ENCODE measurements around the gene ANAPC15. TPM values are rescaled to one million over a fixed set of nuclear protein-coding genes. Genes with fewer than 3 reads are reported as not detected.

Gene ANAPC15
- total RNA-seq, 1 experiment from 2014 or later: 75.4 TPM

GRCh38 chr11:72069200-72069599 lies 43.3 kb downstream of the ANAPC15 start (continued):
- TF ChIP-seq, protein P1, sequence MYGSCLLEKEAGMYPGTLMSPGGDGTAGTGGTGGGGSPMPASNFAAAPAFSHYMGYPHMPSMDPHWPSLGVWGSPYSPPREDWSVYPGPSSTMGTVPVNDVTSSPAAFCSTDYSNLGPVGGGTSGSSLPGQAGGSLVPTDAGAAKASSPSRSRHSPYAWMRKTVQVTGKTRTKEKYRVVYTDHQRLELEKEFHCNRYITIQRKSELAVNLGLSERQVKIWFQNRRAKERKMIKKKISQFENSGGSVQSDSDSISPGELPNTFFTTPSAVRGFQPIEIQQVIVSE (CRISPR knock-in tag; IDR thresholded peaks at IDR 0.05; ENCODE audit: borderline replicate concordance): no peak
- no peak for TF ChIP-seq ZNF121 (CRISPR knock-in tag; IDR thresholded peaks at IDR 0.05)

DNA sequence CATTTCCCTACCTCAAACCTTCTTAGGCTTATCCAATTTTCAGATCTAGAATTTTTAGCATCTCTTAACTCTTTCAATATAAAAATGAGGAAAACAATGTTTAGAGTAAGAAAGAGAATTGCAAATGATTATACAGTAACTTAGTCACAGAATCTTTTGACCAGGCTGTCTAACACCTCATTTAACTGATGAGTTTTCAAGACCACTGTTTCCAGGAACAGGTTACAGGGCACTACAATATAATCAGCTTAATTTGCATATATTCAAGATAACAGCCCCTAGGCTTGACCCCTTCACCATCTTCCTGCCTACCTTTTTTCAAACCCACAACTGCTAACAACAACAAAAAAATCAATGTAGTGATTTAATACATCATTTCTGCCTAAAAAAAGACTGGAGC lies 44.8 kb downstream of the ANAPC15 start:
- H3K4me1 Mint-ChIP-seq: peaks cover 31% of the 10 kb centered on the region
- ATAC-seq (no peak), DNase-seq (ENCODE audit: low spot score) (no peak)
- ChIA-PET POLR2A (interaction anchor here (0.5 kb wide), 1 partner anchor 148 kb away, joined by 3 read pairs; no protein-coding TSS in a partner anchor), CTCF (interaction anchor here (1.0 to 2.0 kb wide), 3 partner anchors 10 to 42 kb away, joined by 3 to 11 read pairs (median 4); no protein-coding TSS in a partner anchor)
- no peaks in the 10 kb centered on the region for H3K9me3 Mint-ChIP-seq
- H3K36me3 Mint-ChIP-seq: peaks cover 8% of the 10 kb centered on the region
- no peak overlapping the region for H3K4me3 Mint-ChIP-seq
- no peaks in the 10 kb centered on the region for H3K27me3 Mint-ChIP-seq (ENCODE audit: low read depth)
- H3K27ac Mint-ChIP-seq: peak overlapping the region; percentile 50
- TF ChIP-seq JUN (CRISPR knock-in tag; IDR thresholded peaks at IDR 0.05): no peak
- TF ChIP-seq, protein P2, sequence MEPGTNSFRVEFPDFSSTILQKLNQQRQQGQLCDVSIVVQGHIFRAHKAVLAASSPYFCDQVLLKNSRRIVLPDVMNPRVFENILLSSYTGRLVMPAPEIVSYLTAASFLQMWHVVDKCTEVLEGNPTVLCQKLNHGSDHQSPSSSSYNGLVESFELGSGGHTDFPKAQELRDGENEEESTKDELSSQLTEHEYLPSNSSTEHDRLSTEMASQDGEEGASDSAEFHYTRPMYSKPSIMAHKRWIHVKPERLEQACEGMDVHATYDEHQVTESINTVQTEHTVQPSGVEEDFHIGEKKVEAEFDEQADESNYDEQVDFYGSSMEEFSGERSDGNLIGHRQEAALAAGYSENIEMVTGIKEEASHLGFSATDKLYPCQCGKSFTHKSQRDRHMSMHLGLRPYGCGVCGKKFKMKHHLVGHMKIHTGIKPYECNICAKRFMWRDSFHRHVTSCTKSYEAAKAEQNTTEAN (CRISPR knock-in tag; IDR thresholded peaks at IDR 0.05): no peak
- TF ChIP-seq EMX1 (CRISPR knock-in tag; IDR thresholded peaks at IDR 0.05): no peak
- TF ChIP-seq GRHL2 (CRISPR knock-in tag; IDR thresholded peaks at IDR 0.05; ENCODE audit: insufficient replicate concordance, severe bottlenecking): no peak
- TF ChIP-seq USF2 (CRISPR knock-in tag; IDR thresholded peaks at IDR 0.05): no peak
- TF ChIP-seq TEAD1 (CRISPR knock-in tag; IDR thresholded peaks at IDR 0.05): no peak
- TF ChIP-seq FOXK1 (CRISPR knock-in tag; IDR thresholded peaks at IDR 0.05): no peak
- no peak for TF ChIP-seq AR (CRISPR knock-in tag; IDR thresholded peaks at IDR 0.05)
- TF ChIP-seq PRRX2 (CRISPR knock-in tag; IDR thresholded peaks at IDR 0.05): no peak
- no peak for TF ChIP-seq HMGA2 (CRISPR knock-in tag; IDR thresholded peaks at IDR 0.05)
- no peak for TF ChIP-seq FOXP1 (CRISPR knock-in tag; IDR thresholded peaks at IDR 0.05; ENCODE audit: borderline replicate concordance)
- no peak for TF ChIP-seq ZNF138 (CRISPR knock-in tag; conservative IDR thresholded peaks at IDR 0.05)
- no peak for TF ChIP-seq ZNF423 (CRISPR knock-in tag; IDR thresholded peaks at IDR 0.05)

- ChIA-PET CTCF (interaction anchor here (1.0 to 2.0 kb wide), 3 partner anchors 10 to 42 kb away, joined by 3 to 11 read pairs (median 4); no protein-coding TSS in a partner anchor), POLR2A (interaction anchor here (0.5 kb wide), 1 partner anchor 147 kb away, joined by 3 read pairs; no protein-coding TSS in a partner anchor)
- TF ChIP-seq EMX1 (CRISPR knock-in tag; IDR thresholded peaks at IDR 0.05): no peak
- TF ChIP-seq, protein P1 (CRISPR knock-in tag; IDR thresholded peaks at IDR 0.05; ENCODE audit: borderline replicate concordance): no peak
- no peak for TF ChIP-seq TP53 (CRISPR knock-in tag; IDR thresholded peaks at IDR 0.05)
- TF ChIP-seq, protein P3, sequence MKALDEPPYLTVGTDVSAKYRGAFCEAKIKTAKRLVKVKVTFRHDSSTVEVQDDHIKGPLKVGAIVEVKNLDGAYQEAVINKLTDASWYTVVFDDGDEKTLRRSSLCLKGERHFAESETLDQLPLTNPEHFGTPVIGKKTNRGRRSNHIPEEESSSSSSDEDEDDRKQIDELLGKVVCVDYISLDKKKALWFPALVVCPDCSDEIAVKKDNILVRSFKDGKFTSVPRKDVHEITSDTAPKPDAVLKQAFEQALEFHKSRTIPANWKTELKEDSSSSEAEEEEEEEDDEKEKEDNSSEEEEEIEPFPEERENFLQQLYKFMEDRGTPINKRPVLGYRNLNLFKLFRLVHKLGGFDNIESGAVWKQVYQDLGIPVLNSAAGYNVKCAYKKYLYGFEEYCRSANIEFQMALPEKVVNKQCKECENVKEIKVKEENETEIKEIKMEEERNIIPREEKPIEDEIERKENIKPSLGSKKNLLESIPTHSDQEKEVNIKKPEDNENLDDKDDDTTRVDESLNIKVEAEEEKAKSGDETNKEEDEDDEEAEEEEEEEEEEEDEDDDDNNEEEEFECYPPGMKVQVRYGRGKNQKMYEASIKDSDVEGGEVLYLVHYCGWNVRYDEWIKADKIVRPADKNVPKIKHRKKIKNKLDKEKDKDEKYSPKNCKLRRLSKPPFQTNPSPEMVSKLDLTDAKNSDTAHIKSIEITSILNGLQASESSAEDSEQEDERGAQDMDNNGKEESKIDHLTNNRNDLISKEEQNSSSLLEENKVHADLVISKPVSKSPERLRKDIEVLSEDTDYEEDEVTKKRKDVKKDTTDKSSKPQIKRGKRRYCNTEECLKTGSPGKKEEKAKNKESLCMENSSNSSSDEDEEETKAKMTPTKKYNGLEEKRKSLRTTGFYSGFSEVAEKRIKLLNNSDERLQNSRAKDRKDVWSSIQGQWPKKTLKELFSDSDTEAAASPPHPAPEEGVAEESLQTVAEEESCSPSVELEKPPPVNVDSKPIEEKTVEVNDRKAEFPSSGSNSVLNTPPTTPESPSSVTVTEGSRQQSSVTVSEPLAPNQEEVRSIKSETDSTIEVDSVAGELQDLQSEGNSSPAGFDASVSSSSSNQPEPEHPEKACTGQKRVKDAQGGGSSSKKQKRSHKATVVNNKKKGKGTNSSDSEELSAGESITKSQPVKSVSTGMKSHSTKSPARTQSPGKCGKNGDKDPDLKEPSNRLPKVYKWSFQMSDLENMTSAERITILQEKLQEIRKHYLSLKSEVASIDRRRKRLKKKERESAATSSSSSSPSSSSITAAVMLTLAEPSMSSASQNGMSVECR (CRISPR knock-in tag; IDR thresholded peaks at IDR 0.05; ENCODE audit: borderline replicate concordance): no peak
- TF ChIP-seq E2F1 (CRISPR knock-in tag; IDR thresholded peaks at IDR 0.05): no peak
- Mint-ChIP-seq H3K4me3 (no peak overlapping the region), H3K9me3 (no peaks in the 10 kb centered on the region), H3K36me3 (peaks cover 10% of the 10 kb centered on the region), H3K27ac (no peak overlapping the region; the same call in 1 of the 2 replicates), H3K27me3 (ENCODE audit: low read depth) (no peaks in the 10 kb centered on the region), H3K4me1 (peaks cover 27% of the 10 kb centered on the region)
- no peak for ATAC-seq
- DNase-seq (ENCODE audit: low spot score): no peak
These were observed 45.2 kb downstream of the ANAPC15 start for GRCh38 chr11:72067266-72067665.

All from WTC11 (cell line).